Aorta (tissue), 5 donors: ENCODE measurements around the gene PACRG. TPM values are rescaled to one million over a fixed set of nuclear protein-coding genes. Genes with fewer than 3 reads are reported as not detected.

Experiments used
- ATAC-seq: fragments of 200-7000 bp; cut with Tn5 transposase; one replicate; pipeline ENCODE4 v1.9.1; 2022; ENCODE audit warnings: moderate library complexity; ENCODE audit not compliant: low FRiP score
- DNase-seq, 2 donors: peaks; one replicate each; pipeline ENCODE4 v3.0.0-alpha.2; 2020
- H3K27ac ChIP-seq, 2 donors: one replicate each; pipeline ENCODE4 v1.5.1; 2013; ENCODE audit warnings: low read length in 2 of 2, mild to moderate bottlenecking in 2 of 2, moderate library complexity in 2 of 2, control low read depth in 1 of 2, inconsistent platforms in 1 of 2, low read depth in 1 of 2
- H3K27me3 ChIP-seq, 2 donors: one replicate each; pipeline ENCODE4 v1.6.1; 2013; ENCODE audit warnings: control low read depth in 1 of 2, low read length in 1 of 2, mild to moderate bottlenecking in 1 of 2, moderate library complexity in 1 of 2; ENCODE audit not compliant: insufficient read depth in 2 of 2, control insufficient read depth in 1 of 2
- H3K36me3 ChIP-seq, 2 donors: one replicate each; pipeline ENCODE4 v1.6.1; 2013; ENCODE audit warnings: control low read depth in 1 of 2, low read length in 1 of 2, mild to moderate bottlenecking in 1 of 2; ENCODE audit not compliant: insufficient read depth in 2 of 2, control insufficient read depth in 1 of 2
- H3K4me1 ChIP-seq, 2 donors: one replicate each; pipeline ENCODE4 v1.6.1; 2013; ENCODE audit warnings: low read length in 2 of 2, control low read depth in 1 of 2, mild to moderate bottlenecking in 1 of 2, moderate library complexity in 1 of 2; ENCODE audit not compliant: insufficient read depth in 2 of 2, control insufficient read depth in 1 of 2
- H3K4me3 ChIP-seq, 2 donors: one replicate each; pipeline ENCODE4 v1.5.1; 2013; ENCODE audit warnings: low read length in 2 of 2, control low read depth in 1 of 2, mild to moderate bottlenecking in 1 of 2
- H3K9me3 ChIP-seq: one replicate; pipeline ENCODE4 v1.6.1; 2013; ENCODE audit warnings: mild to moderate bottlenecking, low read length; ENCODE audit not compliant: control insufficient read depth
- WGBS, 2 donors: extraction: QIAGEN DNeasy Blood & Tissue Kit; methylation state at CpG; one replicate each; pipeline ENCODE4 v1.1.7; 2013; 5-methylcytosine and 5-hydroxymethylcytosine counted together
- intact Hi-C, 2 donors: fragments of 100-400 bp; cut with DNase I; formaldehyde crosslinking; loops; one replicate each; pipeline versions ENCODE4 v1.14.2 to v1.15.0; 2022
- polyA plus RNA-seq, 2 donors: library from polyadenylated mRNA; stranded (reverse); fragments of 200-250 nt; gene quantifications; one replicate each; pipeline ENCODE4 v1.2.3, GENCODE V29; 2013
- total RNA-seq, 2 donors: library from RNA; stranded (reverse); fragmentation: NEBNext Ultra II Directional; extraction: Animal tissue kit (Norgen Biotek cat#: 25700); gene quantifications; one replicate each; pipeline ENCODE4 v1.2.1, GENCODE V29; 2021
- donor health status: healthy with polysubstance abuse.
- donor health status: Bipolar disorder and iron deficiency.
- donor health status: DM: no; HTN: no; CAD: no.
- donor health status: DM: no; HTN: no; CAD: no.
- donor health status: DM: yes; HTN: yes; CAD: no.

PACRG gene
- total and polyA plus RNA-seq, 4 donors, result 0.26 to 2.7 (median 0.54) TPM; not detected in 1

- ATAC-seq, result no peak
Measured at GRCh38 chr6:163162874-163163213, 435.1 kb downstream of the PACRG start.

DNA sequence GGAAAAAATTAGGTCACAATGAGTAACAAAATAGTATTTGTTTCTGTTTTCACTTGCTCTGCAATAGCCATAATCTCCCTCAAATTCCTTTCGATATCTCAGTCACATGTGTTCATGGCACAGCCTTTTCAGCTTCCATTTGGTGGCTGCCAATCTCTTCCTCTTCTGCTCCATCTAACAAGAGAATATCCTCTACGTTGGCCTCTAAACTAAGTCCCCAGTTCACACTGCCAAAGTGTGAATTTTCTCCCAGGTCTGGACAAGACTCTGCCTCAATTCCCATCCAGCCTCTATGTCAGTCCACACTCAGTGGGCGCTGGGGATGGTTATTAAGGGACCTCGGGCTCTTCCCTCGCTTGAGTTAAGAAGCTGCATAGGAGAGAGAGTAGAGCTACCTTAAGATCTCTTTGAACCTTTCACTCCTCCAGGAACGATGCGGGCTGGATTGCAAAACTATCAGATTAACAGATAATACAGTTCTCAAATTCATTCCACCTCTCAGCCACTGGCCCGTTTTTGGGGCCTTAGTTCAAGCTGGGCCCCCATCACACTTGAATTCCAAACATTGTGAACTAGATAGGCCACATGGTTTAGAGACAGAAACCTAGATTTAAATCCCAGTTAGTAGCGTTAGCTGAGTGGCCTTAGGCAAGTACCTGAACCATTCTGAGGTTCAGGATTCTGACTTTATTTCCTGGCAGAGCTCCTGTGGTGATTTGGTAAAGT lies 436.6 kb downstream of the PACRG start:
- 82 to 83% methylated on average over 9 of the region's 9 CpGs for WGBS, 2 donors
- no peak for ATAC-seq
- no peaks in the 10 kb centered on the region for H3K4me1 ChIP-seq
- no peak overlapping the region for H3K27ac ChIP-seq
- no peak for DNase-seq
- H3K9me3 ChIP-seq, result no peaks in the 10 kb centered on the region
- no peaks in the 10 kb centered on the region for H3K27me3 ChIP-seq
- H3K36me3 ChIP-seq, result no peaks in the 10 kb centered on the region
- H3K4me3 ChIP-seq, result no peak overlapping the region
- intact Hi-C loops, result no loop called here

More at GRCh38 chr6:163162874-163163213, 435.1 kb downstream of the PACRG start:
- Histone ChIP-seq H3K27me3 (no peaks in the 10 kb centered on the region), H3K27ac (no peak overlapping the region), H3K36me3 (no peaks in the 10 kb centered on the region), H3K4me1 (no peaks in the 10 kb centered on the region), H3K9me3 (no peaks in the 10 kb centered on the region), H3K4me3 (no peak overlapping the region)
- DNase-seq, result no peak
- intact Hi-C loops, result no loop called here
- WGBS, 2 donors, result 77 to 81% methylated on average over 6 of the region's 6 CpGs

- Histone ChIP-seq H3K27me3 (no peaks in the 10 kb centered on the region), H3K4me1 (no peaks in the 10 kb centered on the region), H3K4me3 (no peak overlapping the region), H3K36me3 (no peaks in the 10 kb centered on the region), H3K27ac (no peak overlapping the region), H3K9me3 (no peaks in the 10 kb centered on the region)
- WGBS, 2 donors, result 91% methylated on average over 22 of the region's 22 CpGs
- no peak for ATAC-seq
- DNase-seq, result no peak
- intact Hi-C loops, result no loop called here
Measured at GRCh38 chr6:163165155-163165910, 437.6 kb downstream of the PACRG start.

GRCh38 chr6:163165922-163166321 lies 438.1 kb downstream of the PACRG start:
- DNase-seq (no peak), ATAC-seq (no peak)
- Histone ChIP-seq H3K27ac (no peak overlapping the region), H3K9me3 (no peaks in the 10 kb centered on the region), H3K4me1 (no peaks in the 10 kb centered on the region), H3K36me3 (no peaks in the 10 kb centered on the region), H3K27me3 (no peaks in the 10 kb centered on the region), H3K4me3 (no peak overlapping the region)
- 80% methylated on average over 14 of the region's 14 CpGs for WGBS, 2 donors
- intact Hi-C loops, result no loop called here

GRCh38 chr6:163166507-163166906 lies 438.7 kb downstream of the PACRG start:
- Histone ChIP-seq H3K4me3 (no peak overlapping the region), H3K4me1 (no peaks in the 10 kb centered on the region), H3K9me3 (no peaks in the 10 kb centered on the region), H3K27ac (no peak overlapping the region), H3K36me3 (no peaks in the 10 kb centered on the region), H3K27me3 (no peaks in the 10 kb centered on the region)
- ATAC-seq (no peak), DNase-seq (no peak)
- intact Hi-C loops, result no loop called here
- 71 to 79% methylated on average over 3 of the region's 3 CpGs for WGBS, 2 donors

DNA sequence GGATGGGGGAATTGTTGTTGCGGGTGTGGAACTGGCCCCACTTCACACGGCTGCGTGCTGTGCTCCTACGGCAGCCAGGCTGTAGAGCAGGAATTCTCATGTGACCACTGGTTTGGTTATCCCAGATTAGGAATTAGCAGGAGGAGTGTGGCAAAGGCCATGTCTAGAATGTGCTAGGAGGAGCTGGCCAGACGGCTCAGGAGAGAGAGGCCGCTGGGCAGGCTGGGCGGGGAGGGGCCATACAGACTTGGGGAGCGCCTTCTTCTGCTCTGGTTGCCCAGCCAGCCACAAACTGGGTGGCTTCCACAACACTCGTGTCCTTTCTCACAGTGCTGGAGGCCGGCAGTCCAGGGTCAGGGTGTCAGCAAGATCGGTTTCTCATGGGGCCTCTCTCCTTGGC lies 441.7 kb downstream of the PACRG start:
- no peaks in the 10 kb centered on the region for H3K9me3 ChIP-seq
- H3K4me3 ChIP-seq, result no peak overlapping the region
- no peaks in the 10 kb centered on the region for H3K4me1 ChIP-seq
- no peak for ATAC-seq
- 90 to 95% methylated on average over 11 of the region's 11 CpGs for WGBS, 2 donors
- no peak overlapping the region for H3K27ac ChIP-seq
- no peaks in the 10 kb centered on the region for H3K27me3 ChIP-seq
- intact Hi-C loops, result no loop called here
- no peak for DNase-seq
- no peaks in the 10 kb centered on the region for H3K36me3 ChIP-seq

- intact Hi-C loops, result no loop called here
- H3K4me1 ChIP-seq, result no peaks in the 10 kb centered on the region
- no peaks in the 10 kb centered on the region for H3K27me3 ChIP-seq
- 88% methylated on average over 14 of the region's 14 CpGs for WGBS, 2 donors
- no peak overlapping the region for H3K27ac ChIP-seq
- ATAC-seq (no peak), DNase-seq (no peak)
- H3K9me3 ChIP-seq, result no peaks in the 10 kb centered on the region
- no peak overlapping the region for H3K4me3 ChIP-seq
- no peaks in the 10 kb centered on the region for H3K36me3 ChIP-seq
Measured at GRCh38 chr6:163170294-163170883, 442.6 kb downstream of the PACRG start.

GRCh38 chr6:163173741-163174140 lies 446.0 kb downstream of the PACRG start:
- Histone ChIP-seq H3K9me3 (no peaks in the 10 kb centered on the region), H3K4me1 (no peaks in the 10 kb centered on the region), H3K27me3 (no peaks in the 10 kb centered on the region), H3K4me3 (no peak overlapping the region), H3K36me3 (no peaks in the 10 kb centered on the region), H3K27ac (no peak overlapping the region)
- intact Hi-C loops, result no loop called here
- ATAC-seq, result no peak
- 82 to 90% methylated on average over 6 of the region's 6 CpGs for WGBS, 2 donors
- DNase-seq, result no peak

DNA sequence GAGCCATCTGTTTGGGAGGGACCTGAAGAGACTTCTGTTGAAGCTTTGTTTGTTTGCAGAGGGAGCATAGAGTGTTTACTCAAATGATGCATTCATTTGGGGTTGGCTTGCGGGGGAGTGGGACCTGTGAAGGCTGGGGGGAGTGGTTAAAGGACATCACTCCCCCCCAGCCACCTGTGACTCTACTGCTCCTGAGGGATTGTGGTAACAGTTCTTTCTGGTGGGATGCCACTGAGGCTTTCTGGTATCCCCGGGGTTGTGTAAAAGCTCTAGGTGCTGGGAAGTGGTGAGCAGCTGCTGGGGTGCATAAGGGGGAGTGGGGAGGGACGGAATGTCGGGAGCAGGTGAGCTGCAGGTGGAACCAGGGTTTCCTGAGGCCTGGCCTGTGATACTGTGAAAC lies 447.5 kb downstream of the PACRG start:
- Histone ChIP-seq H3K4me1 (no peaks in the 10 kb centered on the region), H3K27ac (no peak overlapping the region), H3K36me3 (no peaks in the 10 kb centered on the region), H3K9me3 (no peaks in the 10 kb centered on the region), H3K27me3 (no peaks in the 10 kb centered on the region), H3K4me3 (no peak overlapping the region)
- no peak for ATAC-seq
- WGBS, 2 donors, result 74 to 80% methylated on average over 4 of the region's 4 CpGs
- intact Hi-C loops, result no loop called here
- DNase-seq, result no peak
